WERI-Rb-1 (cell line): Measurements from ENCODE around the gene MLNR.

Experiments used
- DNase-seq: peaks from one replicate; pipeline ENCODE4 v3.0.0-alpha.2; 2020
- H3K27ac ChIP-seq: fragments of 250-450 bp; sonication (Bioruptor Pico); 2 replicates; pipeline ENCODE4 v1.5.1; 2020; ENCODE audit warnings: mild to moderate bottlenecking, moderate library complexity
- H3K27me3 ChIP-seq: fragments of 250-450 bp; sonication (Bioruptor Pico); 2 replicates; pipeline ENCODE4 v1.5.1; 2021; ENCODE audit warnings: mild to moderate bottlenecking, low read depth, moderate library complexity; ENCODE audit not compliant: insufficient read depth, severe bottlenecking
- H3K36me3 ChIP-seq: fragments of 250-450 bp; sonication (Bioruptor Pico); 2 replicates; pipeline ENCODE4 v1.5.1; 2020; ENCODE audit warnings: mild to moderate bottlenecking, moderate library complexity
- H3K4me3 ChIP-seq: 2 replicates; pipeline ENCODE4 v1.5.1; 2011; ENCODE audit warnings: low read depth, mild to moderate bottlenecking, control low read depth, low read length
- H3K9me3 ChIP-seq: fragments of 250-450 bp; sonication (Bioruptor Pico); 2 replicates; pipeline ENCODE4 v1.5.1; 2021; ENCODE audit warnings: mild to moderate bottlenecking, moderate library complexity; ENCODE audit not compliant: severe bottlenecking
- TF ChIP-seq, protein P1 (sequence below): IDR thresholded peaks from 2 replicates; pipeline ENCODE4 v1.5.1; 2011; ENCODE audit warnings: low read depth, mild to moderate bottlenecking, control low read depth, inconsistent platforms, low read length

MLNR gene

DNA sequence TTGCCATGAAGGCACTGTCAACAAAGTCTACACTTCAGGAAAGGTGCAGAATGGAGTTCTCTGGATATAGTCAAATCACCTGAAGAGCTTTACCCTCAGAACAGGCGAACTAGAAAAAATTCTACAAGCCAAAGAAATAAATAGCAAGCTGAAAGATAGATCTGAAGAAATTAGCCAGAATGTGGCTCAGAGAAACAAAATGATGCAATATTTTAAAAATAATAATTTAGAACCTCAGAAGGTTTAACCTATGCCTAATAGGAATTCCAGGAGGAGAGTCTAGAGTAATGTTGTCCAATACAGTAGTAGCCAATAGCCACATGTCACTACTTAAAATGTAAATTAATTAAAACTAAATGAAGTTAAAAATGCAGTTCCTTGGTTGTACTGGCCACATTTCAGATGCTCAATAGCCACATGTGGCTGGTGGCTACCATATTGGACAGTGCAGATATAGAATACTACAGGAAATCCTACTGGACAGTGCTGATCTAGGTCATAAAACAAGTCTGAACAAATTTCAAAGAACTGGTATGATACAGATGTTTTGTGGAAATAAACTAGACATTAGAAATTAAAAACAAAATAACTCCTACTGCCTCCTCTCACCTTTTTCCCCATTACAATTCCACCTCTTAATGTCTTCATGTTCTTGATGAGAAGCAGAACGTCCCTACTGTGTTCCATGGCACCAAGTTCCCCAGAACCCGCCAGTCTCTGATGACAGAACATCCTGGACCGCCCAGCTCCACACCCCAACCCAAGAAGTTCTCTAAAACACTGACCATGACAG lies 26.9 kb downstream of the MLNR start:
- TF ChIP-seq, protein P1, sequence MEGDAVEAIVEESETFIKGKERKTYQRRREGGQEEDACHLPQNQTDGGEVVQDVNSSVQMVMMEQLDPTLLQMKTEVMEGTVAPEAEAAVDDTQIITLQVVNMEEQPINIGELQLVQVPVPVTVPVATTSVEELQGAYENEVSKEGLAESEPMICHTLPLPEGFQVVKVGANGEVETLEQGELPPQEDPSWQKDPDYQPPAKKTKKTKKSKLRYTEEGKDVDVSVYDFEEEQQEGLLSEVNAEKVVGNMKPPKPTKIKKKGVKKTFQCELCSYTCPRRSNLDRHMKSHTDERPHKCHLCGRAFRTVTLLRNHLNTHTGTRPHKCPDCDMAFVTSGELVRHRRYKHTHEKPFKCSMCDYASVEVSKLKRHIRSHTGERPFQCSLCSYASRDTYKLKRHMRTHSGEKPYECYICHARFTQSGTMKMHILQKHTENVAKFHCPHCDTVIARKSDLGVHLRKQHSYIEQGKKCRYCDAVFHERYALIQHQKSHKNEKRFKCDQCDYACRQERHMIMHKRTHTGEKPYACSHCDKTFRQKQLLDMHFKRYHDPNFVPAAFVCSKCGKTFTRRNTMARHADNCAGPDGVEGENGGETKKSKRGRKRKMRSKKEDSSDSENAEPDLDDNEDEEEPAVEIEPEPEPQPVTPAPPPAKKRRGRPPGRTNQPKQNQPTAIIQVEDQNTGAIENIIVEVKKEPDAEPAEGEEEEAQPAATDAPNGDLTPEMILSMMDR = no peak
- H3K9me3 ChIP-seq = no peaks in the 10 kb centered on the region
- H3K4me3 ChIP-seq = peak overlapping the region; percentile 59
- H3K27ac ChIP-seq = peak overlapping the region; percentile 70
- no peaks in the 10 kb centered on the region for H3K27me3 ChIP-seq
- DNase-seq = no peak
- no peaks in the 10 kb centered on the region for H3K36me3 ChIP-seq

DNA sequence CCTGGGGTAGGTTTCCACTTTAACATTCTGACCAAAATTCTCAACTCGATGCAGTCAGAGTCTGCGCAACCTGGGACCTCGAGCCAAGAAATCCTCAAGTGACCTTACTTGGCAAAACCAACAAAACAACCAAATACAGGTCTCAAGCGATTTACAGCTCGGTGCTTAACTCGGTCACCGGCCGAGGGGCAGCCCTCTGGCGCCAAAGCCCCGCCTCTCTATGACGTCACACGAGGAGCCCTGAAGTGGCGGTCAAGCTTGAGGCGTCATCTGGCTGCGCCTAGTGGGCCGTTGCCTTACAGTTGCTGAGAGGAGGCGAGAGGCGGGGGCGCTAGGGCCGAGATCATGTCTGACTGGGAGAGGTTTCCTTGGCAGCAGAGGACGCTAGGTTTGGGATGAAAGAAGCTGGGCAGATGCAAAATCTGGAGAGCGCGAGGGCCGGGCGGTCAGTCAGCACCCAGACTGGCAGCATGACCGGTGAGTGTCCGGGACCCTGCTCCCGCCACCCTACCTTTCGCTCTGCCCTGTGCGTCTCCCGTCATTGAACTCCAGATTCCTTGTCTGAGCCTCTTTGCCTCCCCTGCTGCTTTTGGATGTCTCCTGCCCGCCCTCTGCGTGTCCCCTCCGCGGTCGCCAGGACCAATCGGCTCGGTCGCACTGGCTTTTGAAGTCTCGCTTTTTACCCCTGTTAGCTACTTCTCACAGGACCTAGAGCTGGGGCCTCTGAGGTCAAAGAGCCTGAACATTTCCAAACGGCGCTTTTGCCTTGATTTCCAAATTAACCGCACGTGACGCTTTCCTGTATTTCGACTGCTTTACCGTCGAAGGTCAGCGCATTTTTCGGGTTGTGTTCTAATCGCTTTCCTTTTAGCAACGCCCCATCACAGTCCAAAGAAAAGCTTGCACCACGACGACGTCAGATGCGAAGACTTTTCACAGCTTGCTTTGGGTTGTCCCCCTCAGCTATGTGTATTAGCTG lies 27.8 kb downstream of the MLNR start, which contains the start of gene CDADC1:
Gene CDADC1 (plus strand): TSS at position 283 of the 979 bp plus-strand sequence. CDS start 113 bp downstream, at position 396.
- Histone ChIP-seq H3K4me3 (peak within 1 kb of the TSS; percentile 59), H3K36me3 (no peaks in the 10 kb centered on the region), H3K9me3 (no peaks in the 10 kb centered on the region), H3K27me3 (no peaks in the 10 kb centered on the region), H3K27ac (peak within 1 kb of the TSS; percentile 70)
- DNase-seq = peak; percentile 91
- TF ChIP-seq, protein P1 = no peak

DNA sequence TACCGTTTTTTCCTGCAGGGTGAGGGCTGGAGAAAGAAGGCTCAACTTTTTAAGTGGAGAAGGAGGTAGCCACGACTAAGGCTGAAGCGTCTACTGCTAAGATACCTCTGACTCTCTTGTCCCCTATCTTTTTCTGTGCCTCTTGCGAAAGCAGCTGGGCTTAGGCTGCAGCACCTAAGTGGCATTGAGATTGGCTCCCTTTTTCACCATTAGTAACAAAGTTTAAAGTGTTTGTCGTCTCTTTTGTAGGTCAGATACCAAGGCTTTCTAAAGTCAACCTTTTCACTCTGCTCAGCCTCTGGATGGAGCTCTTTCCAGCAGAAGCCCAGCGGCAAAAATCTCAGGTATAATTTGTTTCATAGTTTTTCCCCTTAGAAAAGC lies 28.5 kb downstream of the MLNR start:
- no peaks in the 10 kb centered on the region for H3K36me3 ChIP-seq
- H3K27me3 ChIP-seq = no peaks in the 10 kb centered on the region
- H3K4me3 ChIP-seq = peak overlapping the region; percentile 59
- H3K27ac ChIP-seq = no peak overlapping the region
- TF ChIP-seq, protein P1 = no peak
- H3K9me3 ChIP-seq = no peaks in the 10 kb centered on the region
- no peak for DNase-seq

DNA sequence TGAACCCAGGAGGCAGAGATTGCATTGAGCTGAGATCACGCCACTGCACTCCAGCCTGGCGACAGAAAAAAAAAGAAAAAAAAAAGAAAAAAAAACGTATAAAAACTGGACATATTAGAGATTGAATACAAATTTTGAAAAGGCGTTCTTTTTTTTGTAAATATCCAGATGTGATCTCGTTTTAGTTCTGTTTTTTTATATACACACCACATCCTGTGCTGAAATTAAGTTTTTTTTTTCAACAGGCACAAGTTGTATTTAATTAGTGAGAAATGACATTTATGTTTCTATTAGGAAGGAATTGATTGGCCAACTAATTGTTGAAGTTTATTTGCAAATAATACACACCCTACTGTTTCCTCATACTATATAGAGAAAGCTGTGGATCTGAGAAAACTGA lies 31.2 kb downstream of the MLNR start:
- H3K9me3 ChIP-seq = no peaks in the 10 kb centered on the region
- no peaks in the 10 kb centered on the region for H3K27me3 ChIP-seq
- H3K4me3 ChIP-seq = no peak overlapping the region
- H3K27ac ChIP-seq = no peak overlapping the region
- TF ChIP-seq, protein P1 = no peak
- H3K36me3 ChIP-seq = no peaks in the 10 kb centered on the region
- DNase-seq = no peak

DNA sequence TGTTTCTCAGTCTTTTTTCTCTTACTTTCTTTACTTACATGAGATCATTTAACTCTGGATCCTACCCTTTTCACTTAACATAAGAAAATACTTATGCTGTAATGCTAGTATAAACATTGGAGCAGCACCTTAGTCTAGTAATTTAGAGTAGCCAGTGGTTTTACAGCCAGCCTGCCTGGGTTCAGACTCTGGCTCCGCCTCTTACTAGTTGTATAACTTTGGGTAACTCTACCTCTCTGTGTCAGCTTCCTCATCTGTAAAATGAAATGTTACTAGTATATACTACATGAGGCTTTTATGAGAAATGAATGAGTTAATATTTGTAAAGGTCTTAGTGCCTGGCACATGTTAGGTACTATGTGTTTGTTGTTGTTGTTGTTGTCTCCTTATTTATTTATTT lies 33.2 kb downstream of the MLNR start:
- TF ChIP-seq, protein P1 = no peak
- no peak overlapping the region for H3K27ac ChIP-seq
- H3K36me3 ChIP-seq = no peaks in the 10 kb centered on the region
- no peak for DNase-seq
- no peak overlapping the region for H3K4me3 ChIP-seq
- H3K9me3 ChIP-seq = no peaks in the 10 kb centered on the region
- H3K27me3 ChIP-seq = no peaks in the 10 kb centered on the region
